Endothelial cell of umbilical vein (primary cell): ENCODE results near the gene ANKRD33B. TPM values are rescaled to one million over a fixed set of nuclear protein-coding genes. Genes with fewer than 3 reads are reported as not detected.

Experiments
- BruUV-seq: library from RNA; stranded (reverse); fragments of 400-500 nt; replicated peaks from 2 replicates; lab custom pipeline; 2021; lab: Mats Ljungman, UMichigan
- CTCF ChIA-PET: fragments of 300-600, 350-600 bp; sonication (Branson Sonifier 250); formaldehyde crosslinking; loops from one replicate; lab custom pipeline; 2021; ENCODE audit warnings: antibody characterized with exemption, inconsistent platforms; lab: Charles Lee
- POLR2A ChIA-PET: fragments of 300-600, 350-600 bp; sonication (Branson Sonifier 250); formaldehyde crosslinking; loops from one replicate; lab custom pipeline; 2021; ENCODE audit warnings: antibody characterized with exemption, inconsistent platforms; lab: Charles Lee
- DNase-seq: peaks from one replicate; pipeline ENCODE4 v3.0.0-alpha.2; 2011; ENCODE audit warnings: low read depth, low spot score
- FAIRE-seq: peaks from 2 replicates; lab custom pipeline; 2011; peaks lifted over from hg19 to GRCh38; lab: Jason Lieb, UNC
- H2AFZ ChIP-seq: 2 replicates; pipeline ENCODE4 v1.6.0; 2012; ENCODE audit warnings: low read depth, low read length, control low read depth, inconsistent platforms
- H3K27ac ChIP-seq: 2 replicates; pipeline ENCODE4 v1.5.1; 2011; ENCODE audit warnings: low read depth, mild to moderate bottlenecking, control low read depth, low read length, moderate library complexity; ENCODE audit not compliant: insufficient read depth
- H3K27me3 ChIP-seq, 2 experiments: 2 replicates each; pipeline versions ENCODE4 v1.6.0 to v1.6.1; 2011; ENCODE audit warnings: low read length in 2 of 2, mixed read lengths in 1 of 2; ENCODE audit not compliant: control insufficient read depth in 2 of 2, insufficient read depth in 2 of 2
- H3K36me3 ChIP-seq, 2 experiments: 2 replicates in 1 of 2; 3 replicates in 1 of 2; pipeline ENCODE4 v1.5.1; 2011; ENCODE audit warnings: low read length in 2 of 2, mild to moderate bottlenecking in 1 of 2, moderate library complexity in 1 of 2; ENCODE audit not compliant: control insufficient read depth in 2 of 2, insufficient read depth in 2 of 2; ENCODE audit errors: extremely low read depth in 1 of 2
- H3K4me1 ChIP-seq: 3 replicates; pipeline ENCODE4 v1.5.1; 2011; ENCODE audit warnings: mild to moderate bottlenecking, low read length; ENCODE audit not compliant: control insufficient read depth, insufficient read depth; ENCODE audit errors: extremely low read depth
- H3K4me2 ChIP-seq: 2 replicates; pipeline ENCODE4 v1.6.1; 2011; ENCODE audit warnings: low read length, control low read depth, mixed read lengths; ENCODE audit not compliant: insufficient read depth
- H3K4me3 ChIP-seq, 3 experiments: fragments of 200-600 bp in 1 of 3; sonication (generic), shearing (Covaris generic) in 1 of 3; replicated peaks in 1 of 3; 2 replicates each; pipeline ENCODE4 v1.5.1; 2011 to 2016; ENCODE audit warnings: control low read depth in 3 of 3, low read length in 3 of 3, mild to moderate bottlenecking in 2 of 3, inconsistent platforms in 1 of 3, low read depth in 1 of 3, moderate library complexity in 1 of 3; ENCODE audit not compliant: insufficient read depth in 1 of 3
- H3K79me2 ChIP-seq: 2 replicates; pipeline ENCODE4 v1.6.0; 2012; ENCODE audit warnings: low read length, inconsistent platforms; ENCODE audit not compliant: control insufficient read depth, insufficient read depth
- H3K9ac ChIP-seq: replicated peaks from 2 replicates; pipeline ENCODE3; 2011; ENCODE audit warnings: low read length, control low read depth; ENCODE audit not compliant: insufficient read depth; ENCODE audit errors: extremely low read depth
- H3K9me1 ChIP-seq: replicated peaks from 3 replicates; pipeline ENCODE4 v1.6.0; 2011; ENCODE audit warnings: mild to moderate bottlenecking, low read length; ENCODE audit not compliant: control insufficient read depth, insufficient read depth; ENCODE audit errors: extremely low read depth
- H3K9me3 ChIP-seq: replicated peaks from 2 replicates; pipeline ENCODE4 v1.5.1; 2012; ENCODE audit warnings: low read length, inconsistent platforms; ENCODE audit not compliant: control insufficient read depth, insufficient read depth
- H4K20me1 ChIP-seq: replicated peaks from 2 replicates; pipeline ENCODE3; 2011; ENCODE audit warnings: mild to moderate bottlenecking, low read length; ENCODE audit not compliant: control insufficient read depth, insufficient read depth; ENCODE audit errors: extremely low read depth
- EZH2 ChIP-seq: IDR thresholded peaks from 2 replicates; pipeline ENCODE4 v1.6.1; 2012; ENCODE audit warnings: borderline replicate concordance, low read depth, mild to moderate bottlenecking, moderate library complexity, low read length, inconsistent platforms; ENCODE audit not compliant: severe bottlenecking
- FOS ChIP-seq: IDR thresholded peaks from 2 replicates; pipeline ENCODE4 v1.6.1; 2011; ENCODE audit warnings: mild to moderate bottlenecking, low read length, moderate library complexity, borderline replicate concordance; ENCODE audit not compliant: insufficient read depth
- GATA2 ChIP-seq: IDR thresholded peaks from 2 replicates; pipeline ENCODE4 v1.7.0; 2011; ENCODE audit warnings: low read depth, mild to moderate bottlenecking, moderate library complexity, mixed read lengths, low read length; ENCODE audit not compliant: insufficient read length, insufficient read depth
- JUN ChIP-seq: IDR thresholded peaks from 2 replicates; pipeline ENCODE4 v1.6.1; 2011; ENCODE audit warnings: borderline replicate concordance, low read depth; ENCODE audit not compliant: insufficient read length, insufficient read depth
- POLR2A ChIP-seq: IDR thresholded peaks from 2 replicates; pipeline ENCODE4 v1.6.1; 2012; ENCODE audit warnings: low read depth, mild to moderate bottlenecking, control low read depth, low read length
- POLR2AphosphoS5 ChIP-seq: IDR thresholded peaks from 2 replicates; pipeline ENCODE4 v1.6.1; 2012; ENCODE audit warnings: low read depth, mild to moderate bottlenecking, control low read depth, low read length, moderate library complexity; ENCODE audit not compliant: insufficient read depth
- dilution Hi-C: fragments of 300-500 bp; cut with MboI; formaldehyde crosslinking; loops from one replicate; pipeline ENCODE4 v1.15.0; 2019; ENCODE audit warnings: low sequenced_read_pairs; ENCODE audit not compliant: extremely low pct_ligation_motif_present
- intact Hi-C: fragments of 100-400 bp; cut with micrococcal nuclease; formaldehyde crosslinking; loops from one replicate; pipeline ENCODE4 v1.10.0; 2022
- polyA plus RNA-seq, 4 experiments: library from polyadenylated mRNA; depleted of rRNA in 3 of 4; stranded (reverse) in 3 of 4; unstranded in 1 of 4; fragments of >200 nt; gene quantifications; 2 replicates each; pipeline versions ENCODE4 v1.2.1 to v1.2.3, GENCODE V29; 2011 to 2012; ENCODE audit warnings: missing spikeins in 1 of 4
- total RNA-seq: library from RNA; stranded (reverse); gene quantifications from 2 replicates; pipeline ENCODE4 v1.2.3, GENCODE V29; 2021
- TF ChIP-seq, protein P1 (sequence below), 2 donors: IDR thresholded peaks; 1 replicate in 1 of 2; 2 replicates in 1 of 2; pipeline ENCODE4 v1.5.1; 2011; ENCODE audit warnings: low read length in 2 of 2, mild to moderate bottlenecking in 2 of 2, moderate library complexity in 2 of 2, control low read depth in 1 of 2, inconsistent platforms in 1 of 2, low read depth in 1 of 2; ENCODE audit not compliant: insufficient read depth in 1 of 2; ENCODE audit errors: extremely low read depth in 1 of 2
- TF ChIP-seq, protein P2 (sequence below): IDR thresholded peaks from 2 replicates; pipeline ENCODE4 v1.6.1; 2011; ENCODE audit not compliant: insufficient read depth, insufficient read length

ANKRD33B gene
- total and polyA plus RNA-seq, 2 donors (not counting 3 experiments of a cell fraction or from before 2014, with no cell fraction given), result 2.4 to 5.4 TPM

DNA sequence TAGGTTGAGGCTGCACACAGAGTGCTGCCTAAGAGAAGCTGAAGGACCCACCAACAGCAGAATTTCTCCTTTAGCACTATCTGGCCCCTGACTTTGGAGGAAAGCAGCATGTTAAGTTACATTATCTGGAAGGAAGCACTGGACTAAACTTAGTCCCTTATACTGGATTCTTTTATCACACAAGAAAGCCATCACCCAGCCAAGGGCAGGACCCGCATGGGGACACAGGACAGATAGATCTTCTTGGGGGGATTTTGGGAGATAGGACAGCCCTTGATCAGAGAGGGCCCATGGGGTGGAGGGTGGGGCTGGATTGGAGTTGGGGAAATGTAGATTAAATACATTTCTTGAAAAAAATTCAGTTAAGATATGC, 14.4 kb downstream of the ANKRD33B start:
- intact Hi-C loops (no loop called here), dilution Hi-C loops (no loop called here)
- no peaks in the 10 kb centered on the region for H3K9me3 ChIP-seq
- H3K4me2 ChIP-seq, result no peak overlapping the region
- FAIRE-seq (no peak), DNase-seq (no peak)
- CTCF ChIA-PET, result interaction anchor here (1.0 to 5.3 kb wide), 7 partner anchors 9 to 111 kb away, joined by 3 to 31 read pairs (median 4); no protein-coding TSS in a partner anchor
- H3K79me2 ChIP-seq, result no peaks in the 10 kb centered on the region
- POLR2A ChIA-PET, result interaction anchor here (0.8 kb wide), 1 partner anchor 12 kb away, joined by 3 read pairs; no protein-coding TSS in a partner anchor
- H3K36me3 ChIP-seq, result no peaks in the 10 kb centered on the region
- H3K4me3 ChIP-seq, result no peak overlapping the region
- H3K9me1 ChIP-seq, result no peaks in the 10 kb centered on the region
- H3K4me1 ChIP-seq, result peaks cover 12% of the 10 kb centered on the region
- peak overlapping the region; percentile 32 for H3K27ac ChIP-seq
- peak overlapping the region; percentile 31 for H3K9ac ChIP-seq
- TF ChIP-seq, protein P1, sequence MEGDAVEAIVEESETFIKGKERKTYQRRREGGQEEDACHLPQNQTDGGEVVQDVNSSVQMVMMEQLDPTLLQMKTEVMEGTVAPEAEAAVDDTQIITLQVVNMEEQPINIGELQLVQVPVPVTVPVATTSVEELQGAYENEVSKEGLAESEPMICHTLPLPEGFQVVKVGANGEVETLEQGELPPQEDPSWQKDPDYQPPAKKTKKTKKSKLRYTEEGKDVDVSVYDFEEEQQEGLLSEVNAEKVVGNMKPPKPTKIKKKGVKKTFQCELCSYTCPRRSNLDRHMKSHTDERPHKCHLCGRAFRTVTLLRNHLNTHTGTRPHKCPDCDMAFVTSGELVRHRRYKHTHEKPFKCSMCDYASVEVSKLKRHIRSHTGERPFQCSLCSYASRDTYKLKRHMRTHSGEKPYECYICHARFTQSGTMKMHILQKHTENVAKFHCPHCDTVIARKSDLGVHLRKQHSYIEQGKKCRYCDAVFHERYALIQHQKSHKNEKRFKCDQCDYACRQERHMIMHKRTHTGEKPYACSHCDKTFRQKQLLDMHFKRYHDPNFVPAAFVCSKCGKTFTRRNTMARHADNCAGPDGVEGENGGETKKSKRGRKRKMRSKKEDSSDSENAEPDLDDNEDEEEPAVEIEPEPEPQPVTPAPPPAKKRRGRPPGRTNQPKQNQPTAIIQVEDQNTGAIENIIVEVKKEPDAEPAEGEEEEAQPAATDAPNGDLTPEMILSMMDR (IDR thresholded peaks at IDR 0.05; ENCODE audit: extremely low read depth in 1 of 2, insufficient read depth in 1 of 2, low read depth in 1 of 2, low read length in 2 of 2), result no peak
- no peak for TF ChIP-seq JUN
- no peak for TF ChIP-seq POLR2A
- TF ChIP-seq FOS, result no peak
- TF ChIP-seq POLR2AphosphoS5, result no peak
- no peak for TF ChIP-seq EZH2
- no peak for TF ChIP-seq GATA2
- TF ChIP-seq, protein P2, sequence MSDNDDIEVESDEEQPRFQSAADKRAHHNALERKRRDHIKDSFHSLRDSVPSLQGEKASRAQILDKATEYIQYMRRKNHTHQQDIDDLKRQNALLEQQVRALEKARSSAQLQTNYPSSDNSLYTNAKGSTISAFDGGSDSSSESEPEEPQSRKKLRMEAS, result no peak
- no peak overlapping the region for H2AFZ ChIP-seq
- BruUV-seq, result no TSS peak
- no peaks in the 10 kb centered on the region for H3K27me3 ChIP-seq
- no peaks in the 10 kb centered on the region for H4K20me1 ChIP-seq
